ENCODE measurements around the gene SH3YL1.

GRCh38 chr2:282371-283263 is 18.8 kb upstream of the SH3YL1 start:
- TF ChIP-seq CTCF (IDR thresholded peaks at IDR 0.05; ENCODE audit: low read depth, low read length, missing input control) (no peak), YY1 (IDR thresholded peaks at IDR 0.05) (no peak), ATF3 (IDR thresholded peaks at IDR 0.05) (no peak), FOXA1 (IDR thresholded peaks at IDR 0.05) (no peak), RXRA (IDR thresholded peaks at IDR 0.05) (no peak), HNF4A (conservative IDR thresholded peaks at IDR 0.05) (no peak), ZBTB33 (IDR thresholded peaks at IDR 0.05) (no peak), EGR1 (IDR thresholded peaks at IDR 0.05; ENCODE audit: low read depth in 2 of 2) (no peak), SP1 (IDR thresholded peaks at IDR 0.05) (no peak), HNF4G (IDR thresholded peaks at IDR 0.05) (no peak), GABPA (IDR thresholded peaks at IDR 0.05 in 1 of 2, conservative IDR thresholded peaks at IDR 0.05 in 1 of 2) (no peak), REST (IDR thresholded peaks at IDR 0.05) (no peak), RAD21 (IDR thresholded peaks at IDR 0.05) (no peak)

All from liver (tissue), 3 donors.